ENCODE measurements around the gene PDZD7. TPM values are rescaled to one million over a fixed set of nuclear protein-coding genes. Genes with fewer than 3 reads are reported as not detected.

The PDZD7 gene
- total RNA-seq, 1 donor from 2014 or later = not detected

DNA sequence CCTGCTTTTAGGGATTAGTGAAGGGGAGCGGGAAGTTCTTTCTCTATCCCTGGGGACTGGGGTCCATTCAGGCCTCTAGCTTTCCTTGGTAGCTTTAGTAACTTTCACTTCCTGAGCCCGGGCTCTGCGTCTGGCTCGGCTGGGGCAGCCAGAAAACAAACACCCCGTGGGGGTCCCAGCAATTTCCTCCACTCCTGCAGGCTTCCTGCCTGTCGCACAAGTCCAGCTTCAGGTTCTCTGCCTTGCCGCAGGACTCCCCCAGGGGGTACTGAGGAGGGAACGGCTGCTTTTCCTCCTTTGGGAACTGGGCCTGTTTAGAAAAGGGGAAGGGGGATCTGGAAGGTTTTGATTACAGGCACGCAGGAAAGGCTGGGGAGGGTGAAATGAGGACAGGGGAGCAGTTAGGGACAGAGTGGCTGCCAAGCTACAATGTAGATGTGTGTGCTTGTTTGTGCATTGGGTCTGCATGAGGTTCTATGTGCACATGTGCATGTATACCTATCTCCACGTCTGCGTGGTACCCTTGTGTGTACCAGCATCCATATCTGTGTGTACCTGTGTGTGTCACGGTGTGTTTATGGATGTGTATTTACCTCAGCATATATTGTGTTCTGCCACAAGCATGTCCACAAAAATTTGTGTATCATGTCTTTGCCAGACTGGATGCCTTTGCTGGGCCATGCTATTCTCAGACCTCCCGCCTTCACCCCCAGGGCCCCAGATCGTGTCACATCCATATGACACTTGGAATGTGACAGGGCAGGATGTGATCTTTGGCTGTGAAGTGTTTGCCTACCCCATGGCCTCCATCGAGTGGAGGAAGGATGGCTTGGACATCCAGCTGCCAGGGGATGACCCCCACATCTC, 32.9 kb upstream of the PDZD7 start:
- Mint-ChIP-seq H3K4me1 (peaks cover 55% of the 10 kb centered on the region), H3K27me3 (ENCODE audit: insufficient read depth, low read depth) (peaks cover 38% of the 10 kb centered on the region), H3K4me3 (peak overlapping the region; percentile 82), H3K9me3 (no peaks in the 10 kb centered on the region), H3K36me3 (no peaks in the 10 kb centered on the region), H3K27ac (no peak overlapping the region)
- no peaks in the 10 kb centered on the region for H3K36me3 ChIP-seq
- DNase-seq (ENCODE audit: low spot score) = peak; percentile 48
- TF ChIP-seq, protein P1, sequence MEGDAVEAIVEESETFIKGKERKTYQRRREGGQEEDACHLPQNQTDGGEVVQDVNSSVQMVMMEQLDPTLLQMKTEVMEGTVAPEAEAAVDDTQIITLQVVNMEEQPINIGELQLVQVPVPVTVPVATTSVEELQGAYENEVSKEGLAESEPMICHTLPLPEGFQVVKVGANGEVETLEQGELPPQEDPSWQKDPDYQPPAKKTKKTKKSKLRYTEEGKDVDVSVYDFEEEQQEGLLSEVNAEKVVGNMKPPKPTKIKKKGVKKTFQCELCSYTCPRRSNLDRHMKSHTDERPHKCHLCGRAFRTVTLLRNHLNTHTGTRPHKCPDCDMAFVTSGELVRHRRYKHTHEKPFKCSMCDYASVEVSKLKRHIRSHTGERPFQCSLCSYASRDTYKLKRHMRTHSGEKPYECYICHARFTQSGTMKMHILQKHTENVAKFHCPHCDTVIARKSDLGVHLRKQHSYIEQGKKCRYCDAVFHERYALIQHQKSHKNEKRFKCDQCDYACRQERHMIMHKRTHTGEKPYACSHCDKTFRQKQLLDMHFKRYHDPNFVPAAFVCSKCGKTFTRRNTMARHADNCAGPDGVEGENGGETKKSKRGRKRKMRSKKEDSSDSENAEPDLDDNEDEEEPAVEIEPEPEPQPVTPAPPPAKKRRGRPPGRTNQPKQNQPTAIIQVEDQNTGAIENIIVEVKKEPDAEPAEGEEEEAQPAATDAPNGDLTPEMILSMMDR (IDR thresholded peaks at IDR 0.05) = no peak
- TF ChIP-seq EZH2 (IDR thresholded peaks at IDR 0.05) = no peak
- no peak for TF ChIP-seq EZH2phosphoT487 (IDR thresholded peaks at IDR 0.05)
- H2AFZ ChIP-seq (replicated peaks) = no peak overlapping the region
- peaks cover 75% of the 10 kb centered on the region for H3K27me3 ChIP-seq
- H3K9ac ChIP-seq = no peak overlapping the region
- no peak overlapping the region for H3K27ac ChIP-seq
- H4K20me1 ChIP-seq (ENCODE audit: low read depth) = peaks cover 53% of the 10 kb centered on the region
- peak overlapping the region; percentile 85 for H3K4me3 ChIP-seq
- no peaks in the 10 kb centered on the region for H3K9me3 ChIP-seq (ENCODE audit: low read depth)
- H3F3A ChIP-seq (ENCODE audit: low read depth) = peaks cover 36% of the 10 kb centered on the region
- H3K4me1 ChIP-seq = peaks cover 39% of the 10 kb centered on the region
- H3K79me2 ChIP-seq (ENCODE audit: low read depth) = peaks cover 11% of the 10 kb centered on the region
- H3K4me2 ChIP-seq = peak overlapping the region; percentile 88

DNA sequence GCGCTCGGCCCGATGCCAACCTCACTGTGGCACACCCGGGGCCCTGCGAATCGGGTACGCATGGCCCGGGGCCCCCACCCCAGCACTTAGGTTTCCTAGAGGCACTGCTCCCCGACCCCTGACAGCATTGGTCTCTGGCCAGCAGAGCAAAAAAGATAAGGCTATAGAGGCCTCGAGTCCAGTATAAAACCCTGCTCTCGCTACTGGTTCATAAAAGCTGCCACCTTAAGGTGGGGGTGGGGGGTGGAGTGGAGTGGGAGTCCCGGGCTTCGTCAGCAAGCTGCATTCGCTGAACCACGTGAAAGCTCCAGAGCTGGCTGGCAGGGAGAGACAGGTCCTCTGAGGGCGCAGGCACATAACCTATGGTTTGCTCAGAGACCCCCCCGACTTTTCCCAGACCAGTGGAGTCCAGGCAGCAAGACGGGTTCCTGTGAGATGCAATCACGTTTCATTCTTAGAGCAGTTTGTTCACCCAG, 32.2 kb upstream of the PDZD7 start:
- DNase-seq (ENCODE audit: low spot score) = no peak
- Histone ChIP-seq H3F3A (ENCODE audit: low read depth) (peaks cover 36% of the 10 kb centered on the region), H3K9me3 (ENCODE audit: low read depth) (no peaks in the 10 kb centered on the region), H3K4me2 (peak overlapping the region; percentile 88), H3K27ac (no peak overlapping the region), H3K9ac (no peak overlapping the region), H3K4me3 (peak overlapping the region; percentile 85), H4K20me1 (ENCODE audit: low read depth) (peaks cover 59% of the 10 kb centered on the region), H2AFZ (replicated peaks) (no peak overlapping the region), H3K79me2 (ENCODE audit: low read depth) (peaks cover 18% of the 10 kb centered on the region), H3K4me1 (peaks cover 39% of the 10 kb centered on the region), H3K36me3 (no peaks in the 10 kb centered on the region), H3K27me3 (peaks cover 71% of the 10 kb centered on the region)
- peaks cover 58% of the 10 kb centered on the region for H3K4me1 Mint-ChIP-seq
- no peaks in the 10 kb centered on the region for H3K36me3 Mint-ChIP-seq
- TF ChIP-seq EZH2 (IDR thresholded peaks at IDR 0.05) (peak; percentile 84), EZH2phosphoT487 (IDR thresholded peaks at IDR 0.05) (peak; percentile 70)
- TF ChIP-seq, protein P1 (IDR thresholded peaks at IDR 0.05) = no peak
- no peaks in the 10 kb centered on the region for H3K9me3 Mint-ChIP-seq
- peak overlapping the region; percentile 82 for H3K4me3 Mint-ChIP-seq
- H3K27ac Mint-ChIP-seq = no peak overlapping the region
- H3K27me3 Mint-ChIP-seq (ENCODE audit: insufficient read depth, low read depth) = peaks cover 39% of the 10 kb centered on the region

DNA sequence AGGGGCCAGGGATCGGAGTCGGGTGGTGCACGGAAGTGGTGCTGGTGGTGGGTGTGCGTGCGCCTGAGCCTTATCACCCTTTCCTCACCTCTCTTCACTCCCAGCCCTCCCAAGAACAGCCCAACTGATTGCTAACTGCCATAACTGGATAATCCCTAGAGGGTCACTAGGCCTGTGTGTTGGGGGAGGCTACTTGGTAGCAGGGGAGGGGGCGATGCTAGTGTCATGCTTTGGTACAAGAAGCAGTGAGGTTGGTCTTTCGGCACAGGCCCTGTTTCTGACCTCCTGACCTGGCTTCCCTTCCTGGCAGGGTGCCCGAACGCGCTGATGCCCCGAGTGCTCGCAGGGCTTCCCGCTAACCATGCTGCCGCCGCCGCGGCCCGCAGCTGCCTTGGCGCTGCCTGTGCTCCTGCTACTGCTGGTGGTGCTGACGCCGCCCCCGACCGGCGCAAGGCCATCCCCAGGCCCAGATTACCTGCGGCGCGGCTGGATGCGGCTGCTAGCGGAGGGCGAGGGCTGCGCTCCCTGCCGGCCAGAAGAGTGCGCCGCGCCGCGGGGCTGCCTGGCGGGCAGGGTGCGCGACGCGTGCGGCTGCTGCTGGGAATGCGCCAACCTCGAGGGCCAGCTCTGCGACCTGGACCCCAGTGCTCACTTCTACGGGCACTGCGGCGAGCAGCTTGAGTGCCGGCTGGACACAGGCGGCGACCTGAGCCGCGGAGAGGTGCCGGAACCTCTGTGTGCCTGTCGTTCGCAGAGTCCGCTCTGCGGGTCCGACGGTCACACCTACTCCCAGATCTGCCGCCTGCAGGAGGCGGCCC, 31.5 kb upstream of the PDZD7 start:
- Mint-ChIP-seq H3K36me3 (no peaks in the 10 kb centered on the region), H3K4me1 (peaks cover 56% of the 10 kb centered on the region), H3K27me3 (ENCODE audit: insufficient read depth, low read depth) (peaks cover 36% of the 10 kb centered on the region), H3K4me3 (peak overlapping the region; percentile 96), H3K27ac (peak overlapping the region; percentile 87), H3K9me3 (no peaks in the 10 kb centered on the region)
- no peaks in the 10 kb centered on the region for H3K9me3 ChIP-seq (ENCODE audit: low read depth)
- H3K4me1 ChIP-seq = peaks cover 38% of the 10 kb centered on the region
- peaks cover 58% of the 10 kb centered on the region for H4K20me1 ChIP-seq (ENCODE audit: low read depth)
- H3F3A ChIP-seq (ENCODE audit: low read depth) = peaks cover 36% of the 10 kb centered on the region
- no peak overlapping the region for H3K27ac ChIP-seq
- H3K9ac ChIP-seq = no peak overlapping the region
- DNase-seq (ENCODE audit: low spot score) = peak; percentile 90
- peak overlapping the region; percentile 88 for H3K4me2 ChIP-seq
- peaks cover 23% of the 10 kb centered on the region for H3K79me2 ChIP-seq (ENCODE audit: low read depth)
- H3K27me3 ChIP-seq = peaks cover 64% of the 10 kb centered on the region
- peak overlapping the region; percentile 52 for H2AFZ ChIP-seq (replicated peaks)
- H3K4me3 ChIP-seq = peak overlapping the region; percentile 85
- no peak for TF ChIP-seq EZH2 (IDR thresholded peaks at IDR 0.05)
- TF ChIP-seq, protein P1 (IDR thresholded peaks at IDR 0.05) = peak; percentile 66
- TF ChIP-seq EZH2phosphoT487 (IDR thresholded peaks at IDR 0.05) = peak; percentile 67
- H3K36me3 ChIP-seq = no peaks in the 10 kb centered on the region
